GM12891 (cell line): ENCODE measurements around the gene NCKAP5.

ENCODE experiments used
- PAX5 ChIP-seq: IDR thresholded peaks from 2 replicates; pipeline ENCODE4 v1.6.1; 2011; ENCODE audit warnings: low read length, moderate library complexity, mild to moderate bottlenecking; ENCODE audit not compliant: insufficient read depth, severe bottlenecking
- POLR2A ChIP-seq: IDR thresholded peaks from 2 replicates; pipeline ENCODE4 v1.6.1; 2011; ENCODE audit warnings: low read depth, low read length, control low read depth
- POLR2AphosphoS5 ChIP-seq: IDR thresholded peaks from 2 replicates; pipeline ENCODE4 v1.6.1; 2011; ENCODE audit warnings: low read depth, low read length, control low read depth
- POU2F2 ChIP-seq: IDR thresholded peaks from 2 replicates; pipeline ENCODE4 v1.6.1; 2011; ENCODE audit warnings: low read depth, mild to moderate bottlenecking, control low read depth, low read length, moderate library complexity
- SPI1 ChIP-seq: IDR thresholded peaks from 2 replicates; pipeline ENCODE4 v1.6.1; 2011; ENCODE audit warnings: low read depth, low read length, control low read depth
- TAF1 ChIP-seq: IDR thresholded peaks from 2 replicates; pipeline ENCODE4 v1.6.1; 2011; ENCODE audit warnings: low read depth, low read length, control low read depth

DNA sequence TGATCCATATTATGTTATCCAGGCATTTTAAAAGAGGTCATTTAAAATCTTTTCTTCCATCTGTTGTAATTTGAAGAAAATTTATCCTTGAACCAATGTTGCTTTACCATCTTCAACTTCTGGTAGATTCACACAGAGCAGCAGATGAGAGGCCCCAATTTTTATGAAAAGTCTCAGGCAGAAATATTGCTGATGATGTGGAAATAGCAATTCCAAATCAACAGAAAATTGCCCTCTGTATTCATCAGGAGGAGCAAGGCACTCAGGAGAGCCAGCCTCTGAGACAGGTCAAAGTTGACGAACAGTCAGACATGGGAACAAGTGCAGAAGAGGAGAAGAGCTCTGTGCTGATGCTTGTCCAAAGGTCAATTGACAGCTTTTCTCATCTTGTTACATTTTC, 444.9 kb downstream of the NCKAP5 start:
- no peak for TF ChIP-seq POLR2AphosphoS5
- no peak for TF ChIP-seq TAF1
- TF ChIP-seq POLR2A = no peak
- no peak for TF ChIP-seq POU2F2
- TF ChIP-seq SPI1 = no peak
- no peak for TF ChIP-seq PAX5
